Rectal smooth muscle tissue (tissue), 1 donor: Measurements from ENCODE around the gene KLK1.
"Not testable (repeated sequence)": the region's sequence is repeated elsewhere in the genome, so short reads cannot be mapped to it uniquely, and the experiment has no call there.

Experiments used
- H3K27ac ChIP-seq: one replicate; pipeline ENCODE4 v1.7.0; 2013; ENCODE audit warnings: low read depth, low read length, inconsistent platforms
- H3K27me3 ChIP-seq: one replicate; pipeline ENCODE4 v1.7.0; 2013; ENCODE audit warnings: low read length; ENCODE audit not compliant: control insufficient read depth, insufficient read depth
- H3K36me3 ChIP-seq: one replicate; pipeline ENCODE4 v1.7.0; 2013; ENCODE audit warnings: low read length; ENCODE audit not compliant: control insufficient read depth, insufficient read depth
- H3K4me1 ChIP-seq: one replicate; pipeline ENCODE4 v1.7.0; 2013; ENCODE audit warnings: low read length; ENCODE audit not compliant: control insufficient read depth, insufficient read depth
- H3K4me3 ChIP-seq: one replicate; pipeline ENCODE4 v1.7.0; 2013; ENCODE audit warnings: low read length
- H3K9ac ChIP-seq: one replicate; pipeline ENCODE4 v1.7.0; 2013; ENCODE audit warnings: low read length

KLK1 gene

GRCh38 chr19:50777261-50777660, 46.3 kb downstream of the KLK1 start:
- peaks cover 19% of the 10 kb centered on the region for H3K27me3 ChIP-seq
- H3K4me1 ChIP-seq, result no peaks in the 10 kb centered on the region
- no peak overlapping the region for H3K4me3 ChIP-seq
- no peak overlapping the region for H3K9ac ChIP-seq
- H3K27ac ChIP-seq, result no peak overlapping the region
- no peaks in the 10 kb centered on the region for H3K36me3 ChIP-seq

GRCh38 chr19:50776131-50776530, 47.5 kb downstream of the KLK1 start:
- Histone ChIP-seq H3K27ac (no peak overlapping the region), H3K36me3 (no peaks in the 10 kb centered on the region), H3K27me3 (peaks cover 19% of the 10 kb centered on the region), H3K4me3 (no peak overlapping the region), H3K4me1 (no peaks in the 10 kb centered on the region), H3K9ac (no peak overlapping the region)

GRCh38 chr19:50773454-50773853, 50.1 kb downstream of the KLK1 start:
- not testable (repeated sequence) for H3K9ac ChIP-seq, H3K27me3 ChIP-seq, H3K36me3 ChIP-seq, H3K4me1 ChIP-seq, H3K4me3 ChIP-seq, H3K27ac ChIP-seq

GRCh38 chr19:50772912-50773311, 50.7 kb downstream of the KLK1 start:
- not testable (repeated sequence) for H3K4me3 ChIP-seq, H3K36me3 ChIP-seq, H3K9ac ChIP-seq, H3K4me1 ChIP-seq, H3K27ac ChIP-seq, H3K27me3 ChIP-seq

- peaks cover 2% of the 10 kb centered on the region for H3K27me3 ChIP-seq
- no peak overlapping the region for H3K9ac ChIP-seq
Measured at GRCh38 chr19:50772476-50772875, 51.1 kb downstream of the KLK1 start.

GRCh38 chr19:50770888-50771287, 52.7 kb downstream of the KLK1 start:
- no peaks in the 10 kb centered on the region for H3K36me3 ChIP-seq
- no peak overlapping the region for H3K4me3 ChIP-seq
- H3K4me1 ChIP-seq, result no peaks in the 10 kb centered on the region
- no peak overlapping the region for H3K27ac ChIP-seq
- no peaks in the 10 kb centered on the region for H3K27me3 ChIP-seq
- no peak overlapping the region for H3K9ac ChIP-seq

More at GRCh38 chr19:50772476-50772875, 51.1 kb downstream of the KLK1 start:
- Histone ChIP-seq H3K4me3 (no peak overlapping the region), H3K4me1 (no peaks in the 10 kb centered on the region), H3K27ac (no peak overlapping the region), H3K36me3 (no peaks in the 10 kb centered on the region)

GRCh38 chr19:50770164-50770563, 53.4 kb downstream of the KLK1 start, which contains the start of gene GPR32:
Gene GPR32, plus strand, starts transcription at chr19:50770464. Its CDS starts 137 bp downstream, at chr19:50770601.
- not testable (repeated sequence) for H3K27ac ChIP-seq, H3K4me1 ChIP-seq, H3K27me3 ChIP-seq, H3K4me3 ChIP-seq, H3K9ac ChIP-seq, H3K36me3 ChIP-seq
